Measurements from ENCODE around the gene IGSF8.

- TF ChIP-seq CTCF (IDR thresholded peaks at IDR 0.05) = no peak
- TF ChIP-seq POLR2A (IDR thresholded peaks at IDR 0.05) = no peak
Observed at GRCh38 chr1:160092366-160093068, 5.9 kb downstream of the IGSF8 start.

Data from ovary (tissue), 3 donors.